Iris pigment epithelial cell (primary cell): ENCODE measurements around the gene CDX2.

ENCODE experiments used
- DNase-seq: peaks from one replicate; pipeline ENCODE4 v3.0.0-alpha.2; 2011; ENCODE audit warnings: low read depth

The CDX2 gene

GRCh38 chr13:27928353-27928804 is 40.7 kb downstream of the CDX2 start:
- no peak for DNase-seq

DNA sequence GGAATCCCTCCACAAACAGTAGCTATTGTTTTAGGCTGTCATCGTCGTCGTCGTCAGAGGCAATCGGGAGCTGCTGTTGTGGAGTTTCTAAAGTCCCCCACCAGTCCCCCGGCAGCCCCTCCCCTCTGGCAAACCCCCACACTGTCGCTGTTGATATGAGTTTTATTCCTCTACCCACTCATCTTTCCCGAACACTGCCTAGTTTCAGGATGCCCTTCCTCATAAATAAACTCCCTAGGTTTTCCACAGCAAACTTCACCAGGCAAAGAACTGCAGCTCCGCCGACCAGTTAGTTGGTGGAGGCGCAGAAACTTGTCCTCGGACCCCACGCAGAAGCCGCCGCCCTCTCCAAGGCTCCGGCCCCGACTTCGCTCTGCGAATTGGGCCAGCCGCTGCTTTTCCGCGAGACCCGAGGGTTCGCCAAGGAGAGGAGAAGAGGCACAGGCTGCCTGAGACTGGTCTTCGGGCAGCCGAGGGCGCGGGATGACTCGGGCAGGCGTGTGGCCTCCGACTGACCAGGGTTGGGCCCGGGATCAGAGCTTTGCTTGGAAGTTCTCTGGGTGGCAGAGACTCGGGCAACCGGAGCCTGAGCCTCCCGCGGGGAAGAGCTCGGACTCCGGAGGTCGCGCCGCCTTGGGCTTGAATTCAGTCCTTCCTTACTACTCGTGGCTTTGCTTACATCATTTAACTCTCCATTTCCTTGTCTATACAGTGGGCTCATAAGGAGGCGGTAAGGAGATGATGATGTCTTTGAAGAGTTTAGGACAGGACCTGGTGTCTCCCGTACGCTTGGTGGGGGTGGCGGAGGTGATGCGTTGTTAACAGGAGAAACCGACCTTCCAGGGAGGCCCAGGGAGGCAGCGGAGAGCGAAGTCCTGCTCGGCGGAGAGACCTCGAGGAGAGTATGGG is 41.4 kb downstream of the CDX2 start:
- DNase-seq: no peak

- no peak for DNase-seq
Measured at GRCh38 chr13:27926644-27927434, 42.3 kb downstream of the CDX2 start.

GRCh38 chr13:27925220-27925991 is 43.7 kb downstream of the CDX2 start:
- DNase-seq: no peak

DNA sequence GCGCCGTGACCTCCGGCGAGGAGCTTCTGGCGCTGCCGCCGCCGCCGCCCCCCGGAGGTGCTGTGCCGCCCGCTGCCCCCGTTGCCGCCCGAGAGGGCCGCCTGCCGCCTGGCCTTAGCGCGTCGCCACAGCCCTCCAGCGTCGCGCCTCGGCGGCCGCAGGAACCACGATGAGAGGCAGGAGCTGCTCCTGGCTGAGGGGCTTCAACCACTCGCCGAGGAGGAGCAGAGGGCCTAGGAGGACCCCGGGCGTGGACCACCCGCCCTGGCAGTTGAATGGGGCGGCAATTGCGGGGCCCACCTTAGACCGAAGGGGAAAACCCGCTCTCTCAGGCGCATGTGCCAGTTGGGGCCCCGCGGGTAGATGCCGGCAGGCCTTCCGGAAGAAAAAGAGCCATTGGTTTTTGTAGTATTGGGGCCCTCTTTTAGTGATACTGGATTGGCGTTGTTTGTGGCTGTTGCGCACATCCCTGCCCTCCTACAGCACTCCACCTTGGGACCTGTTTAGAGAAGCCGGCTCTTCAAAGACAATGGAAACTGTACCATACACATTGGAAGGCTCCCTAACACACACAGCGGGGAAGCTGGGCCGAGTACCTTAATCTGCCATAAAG is 44.5 kb downstream of the CDX2 start:
- no peak for DNase-seq

- DNase-seq: no peak
Measured at GRCh38 chr13:27923794-27924528, 45.2 kb downstream of the CDX2 start.

GRCh38 chr13:27922883-27923612 is 46.1 kb downstream of the CDX2 start:
- no peak for DNase-seq

- DNase-seq: no peak
Measured at GRCh38 chr13:27921961-27922882, 46.9 kb downstream of the CDX2 start.

DNA sequence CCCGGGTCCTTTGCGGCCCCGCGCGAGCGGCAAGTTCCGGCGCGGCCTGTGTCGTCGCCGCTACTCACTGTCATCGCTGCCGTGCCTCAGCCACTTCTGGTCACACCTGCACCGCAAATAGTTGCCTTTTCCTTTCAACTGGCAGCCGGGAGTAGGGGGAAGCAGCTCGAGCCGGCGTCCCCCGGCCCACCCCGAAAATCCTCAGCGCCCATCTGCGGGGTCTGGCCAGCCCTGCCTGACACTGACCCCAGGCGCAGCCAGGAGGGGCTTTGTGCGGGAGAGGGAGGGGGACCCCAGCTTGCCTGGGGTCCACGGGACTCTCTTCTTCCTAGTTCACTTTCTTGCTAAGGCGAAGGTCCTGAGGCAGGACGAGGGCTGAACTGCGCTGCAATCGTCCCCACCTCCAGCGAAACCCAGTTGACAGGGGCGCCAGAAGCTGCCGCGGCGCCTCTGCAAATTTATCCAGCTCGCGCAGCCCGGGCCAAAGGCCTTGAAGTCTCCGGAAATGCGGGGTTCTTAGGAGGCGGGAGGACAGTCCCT is 47.6 kb downstream of the CDX2 start:
- no peak for DNase-seq

GRCh38 chr13:27920677-27921420 is 48.3 kb downstream of the CDX2 start:
- DNase-seq: no peak

DNA sequence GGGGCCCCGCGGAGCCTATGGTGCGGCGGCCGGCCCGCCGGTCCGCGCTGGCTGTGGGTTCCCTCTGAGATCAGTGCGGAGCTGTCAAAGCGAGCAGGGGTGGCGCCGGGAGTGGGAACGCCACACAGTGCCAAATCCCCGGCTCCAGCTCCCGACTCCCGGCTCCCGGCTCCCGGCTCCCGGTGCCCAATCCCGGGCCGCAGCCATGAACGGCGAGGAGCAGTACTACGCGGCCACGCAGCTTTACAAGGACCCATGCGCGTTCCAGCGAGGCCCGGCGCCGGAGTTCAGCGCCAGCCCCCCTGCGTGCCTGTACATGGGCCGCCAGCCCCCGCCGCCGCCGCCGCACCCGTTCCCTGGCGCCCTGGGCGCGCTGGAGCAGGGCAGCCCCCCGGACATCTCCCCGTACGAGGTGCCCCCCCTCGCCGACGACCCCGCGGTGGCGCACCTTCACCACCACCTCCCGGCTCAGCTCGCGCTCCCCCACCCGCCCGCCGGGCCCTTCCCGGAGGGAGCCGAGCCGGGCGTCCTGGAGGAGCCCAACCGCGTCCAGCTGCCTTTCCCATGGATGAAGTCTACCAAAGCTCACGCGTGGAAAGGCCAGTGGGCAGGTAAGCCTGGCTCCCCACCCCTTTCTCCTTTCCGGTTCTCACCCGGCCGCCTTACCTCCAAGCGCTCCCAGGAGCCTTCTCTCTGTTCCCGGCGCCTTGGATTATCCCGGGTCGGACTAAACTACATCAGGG is 49.0 kb downstream of the CDX2 start, which contains the start of gene PDX1:
TSS of gene PDX1 (plus strand) at position 67 of the 743 bp plus-strand sequence. CDS start at position 206, 139 bp downstream.
- no peak for DNase-seq

DNA sequence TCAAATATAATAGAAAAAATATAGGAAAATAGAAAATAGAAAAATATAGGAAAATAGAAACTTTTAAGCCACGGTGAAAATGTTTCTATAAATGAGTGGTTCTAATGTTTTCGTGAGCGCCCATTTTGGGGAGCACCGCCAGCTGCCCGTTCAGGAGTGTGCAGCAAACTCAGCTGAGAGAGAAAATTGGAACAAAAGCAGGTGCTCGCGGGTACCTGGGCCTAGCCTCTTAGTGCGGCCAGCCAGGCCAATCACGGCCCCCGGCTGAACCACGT is 49.5 kb downstream of the CDX2 start:
- no peak for DNase-seq

- no peak for DNase-seq
Measured at GRCh38 chr13:27918918-27919658, 50.0 kb downstream of the CDX2 start.

- no peak for DNase-seq
Measured at GRCh38 chr13:27918041-27918917, 50.8 kb downstream of the CDX2 start.

DNA sequence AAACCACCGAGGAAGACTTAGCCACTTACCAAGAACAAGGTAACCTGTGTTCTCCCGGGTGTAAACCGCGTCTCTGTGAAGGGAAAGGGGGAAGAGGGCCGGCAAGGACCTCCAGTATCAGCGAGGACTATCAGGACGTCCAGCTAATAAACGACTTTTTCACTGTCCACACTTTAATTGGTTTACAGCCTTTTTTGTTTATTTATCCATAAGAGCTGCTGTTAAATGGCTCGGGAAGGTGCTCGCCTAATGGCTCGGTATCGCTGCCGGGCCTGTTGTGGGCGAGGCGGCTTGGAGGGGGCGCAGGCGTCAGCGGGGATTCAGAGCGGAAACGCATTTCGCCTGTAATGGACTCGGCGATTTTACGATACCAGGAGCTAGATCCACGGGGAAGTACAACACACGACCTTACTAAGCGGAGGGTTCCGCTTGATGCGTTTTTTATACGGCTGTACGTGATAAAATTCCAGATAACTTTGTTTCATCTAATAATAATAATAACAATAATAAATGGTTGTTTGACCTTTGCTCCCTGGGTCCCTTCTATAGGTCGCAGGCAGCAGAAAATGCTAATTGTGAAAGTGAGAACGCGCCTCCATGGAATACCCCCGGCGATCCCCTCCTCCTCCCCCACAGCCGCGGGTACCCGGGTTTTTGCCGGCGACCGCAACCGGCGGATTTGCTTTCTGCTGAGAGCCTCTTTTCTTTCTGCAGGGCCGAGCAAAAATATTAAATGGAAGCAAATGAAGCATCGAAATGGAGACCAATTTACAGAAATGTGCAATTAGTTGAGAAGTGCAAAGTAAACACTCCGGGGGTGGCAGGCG is 51.8 kb downstream of the CDX2 start:
- DNase-seq: no peak
